Renal cortex interstitium (tissue), 11 donors: ENCODE measurements around the gene ETV6. TPM values are rescaled to one million over a fixed set of nuclear protein-coding genes. Genes with fewer than 3 reads are reported as not detected.
A peak's percentile ranks its signal among the peaks of the same experiment; 100 is the strongest.

Source experiments
- DNase-seq, 11 donors: peaks; one replicate each; pipeline ENCODE4 v3.0.0-alpha.2; 2013; ENCODE audit warnings: low read depth in 9 of 11, low spot score in 4 of 11; ENCODE audit errors: extremely low read depth in 1 of 11
- polyA plus RNA-seq, 3 donors: library from polyadenylated mRNA; unstranded; fragments of 120-200 nt; gene quantifications; one replicate each; pipeline ENCODE4 v1.2.1, GENCODE V29; 2013; ENCODE audit not compliant: insufficient read length in 3 of 3

The ETV6 gene
- polyA plus RNA-seq, 3 donors = 13.5 to 14.1 (median 13.8) TPM

DNA sequence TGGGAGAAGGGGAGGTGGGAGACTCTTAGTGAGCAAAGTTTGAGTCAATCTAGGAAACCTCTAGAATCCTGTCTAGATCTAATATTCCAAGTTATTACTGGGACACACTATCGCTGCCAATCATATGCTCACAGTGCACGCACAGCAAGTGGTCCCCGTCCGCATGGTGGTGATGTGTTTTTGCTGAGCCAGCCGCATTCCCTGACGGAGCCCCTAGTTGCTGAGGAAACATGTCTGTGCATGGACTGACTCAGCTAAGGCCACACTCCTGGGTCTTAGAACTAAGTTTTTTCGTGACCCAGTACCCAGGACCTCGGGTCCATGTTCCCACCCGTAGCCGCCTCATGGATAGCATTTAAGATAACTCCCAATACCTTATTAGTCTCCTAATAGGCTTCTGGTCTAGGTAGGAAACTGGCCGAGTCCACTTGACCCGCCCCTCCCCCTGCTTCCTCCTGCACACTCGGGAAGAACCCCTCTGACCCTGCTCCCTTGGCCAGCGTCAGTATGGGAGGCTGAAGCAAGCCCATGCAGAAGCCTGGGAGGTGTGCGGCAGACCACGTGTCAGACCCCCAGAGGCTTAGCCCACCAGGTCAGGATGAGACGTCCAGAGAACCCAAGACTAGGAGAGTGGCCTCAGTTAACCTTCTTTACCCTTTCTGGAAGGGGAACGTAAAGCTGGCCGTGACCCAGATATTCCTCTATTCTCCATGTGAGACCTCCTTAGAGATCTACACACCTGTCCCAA lies 200.5 kb downstream of the ETV6 start:
- no peak for DNase-seq

DNA sequence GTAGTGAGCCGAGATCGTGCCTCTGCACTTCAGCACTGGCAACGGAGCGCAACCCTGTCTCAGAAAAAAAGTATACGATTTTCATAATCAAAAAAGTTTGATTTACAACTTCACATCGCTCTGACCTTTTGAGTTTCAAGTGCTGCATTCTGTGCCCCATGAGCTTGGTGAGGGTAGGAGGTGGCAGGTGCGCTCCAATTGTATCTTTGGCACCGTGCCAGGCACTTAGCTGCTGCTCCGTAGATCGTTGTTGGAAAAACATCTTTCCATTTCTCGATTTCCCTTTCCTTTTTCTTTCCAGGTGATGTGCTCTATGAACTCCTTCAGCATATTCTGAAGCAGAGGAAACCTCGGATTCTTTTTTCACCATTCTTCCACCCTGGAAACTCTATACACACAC lies 203.7 kb downstream of the ETV6 start:
- DNase-seq = no peak

- no peak for DNase-seq
Observed at GRCh38 chr12:11854011-11854499, 204.6 kb downstream of the ETV6 start.

DNA sequence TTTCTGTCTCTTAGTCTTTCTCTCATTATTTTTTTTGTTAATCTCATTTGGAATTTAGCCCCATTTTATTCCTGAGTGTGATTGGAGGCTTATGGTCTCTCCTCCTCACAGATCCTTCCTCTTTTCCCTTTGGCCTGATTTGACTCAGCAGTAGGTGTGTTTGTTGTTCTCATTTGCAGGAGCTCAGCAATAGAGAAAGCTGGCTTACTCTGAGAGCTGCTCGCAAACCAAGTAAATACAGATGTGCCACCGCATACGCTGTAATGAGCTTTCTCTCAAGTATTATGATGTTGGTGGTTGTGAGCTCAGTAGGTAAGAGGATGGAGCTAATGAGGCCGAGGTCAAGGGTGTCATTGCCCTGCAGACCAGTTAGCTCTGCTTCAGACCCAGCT lies 206.5 kb downstream of the ETV6 start:
- no peak for DNase-seq

- DNase-seq = no peak
Observed at GRCh38 chr12:11856971-11857370, 207.5 kb downstream of the ETV6 start.

GRCh38 chr12:11859705-11860425 lies 210.4 kb downstream of the ETV6 start:
- no peak for DNase-seq

- no peak for DNase-seq
Observed at GRCh38 chr12:11861155-11861863, 211.8 kb downstream of the ETV6 start.

- DNase-seq = no peak
Observed at GRCh38 chr12:11861864-11862600, 212.6 kb downstream of the ETV6 start.

DNA sequence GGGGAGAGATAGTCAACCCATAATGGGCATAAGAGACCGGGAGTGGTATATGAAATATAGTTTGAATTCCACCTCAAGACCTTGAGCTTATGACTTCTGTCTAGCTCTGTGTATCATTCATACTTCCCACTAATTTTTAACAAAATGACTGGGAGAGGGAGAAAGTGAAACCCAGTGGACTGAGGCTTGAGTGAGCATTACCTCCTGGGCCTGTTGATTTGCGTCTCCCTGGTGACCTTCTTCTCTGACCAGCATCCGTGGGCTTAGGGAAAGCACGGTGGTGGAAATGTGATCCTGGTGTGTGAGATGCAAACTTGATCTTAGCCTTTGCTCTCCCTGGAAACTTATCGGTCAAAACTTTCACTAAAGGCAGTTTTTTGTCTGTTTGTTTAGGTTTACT lies 213.3 kb downstream of the ETV6 start:
- peak in 9 of 11 donors; percentile 32 to 71 (median 47) for DNase-seq

- DNase-seq = no peak
Observed at GRCh38 chr12:11863478-11863906, 214.0 kb downstream of the ETV6 start.

- DNase-seq = no peak
Observed at GRCh38 chr12:11863988-11864387, 214.5 kb downstream of the ETV6 start.

DNA sequence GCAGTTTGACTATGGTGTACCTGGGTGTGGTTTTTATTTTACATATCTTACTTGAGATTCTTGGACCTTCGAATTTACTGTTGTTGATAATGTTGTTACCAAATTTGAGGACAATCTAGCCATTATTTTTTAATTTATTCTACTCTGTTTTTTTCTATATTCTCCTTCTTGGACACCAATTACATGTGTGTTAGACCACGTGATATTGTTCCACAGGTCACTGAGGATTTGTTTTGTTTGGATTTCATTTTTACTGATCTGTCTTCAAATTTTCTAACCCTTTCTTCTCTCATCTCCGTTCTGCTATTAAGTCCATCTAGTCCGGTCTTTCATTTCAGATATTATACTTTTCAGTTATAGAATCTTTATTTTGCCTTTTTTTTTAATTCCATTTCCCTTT lies 216.3 kb downstream of the ETV6 start:
- DNase-seq = no peak

GRCh38 chr12:11868027-11868426 lies 218.6 kb downstream of the ETV6 start:
- DNase-seq = no peak

GRCh38 chr12:11869406-11869805 lies 219.9 kb downstream of the ETV6 start:
- no peak for DNase-seq

- no peak for DNase-seq
Observed at GRCh38 chr12:11870041-11870451, 220.6 kb downstream of the ETV6 start.

GRCh38 chr12:11872055-11872454 lies 222.6 kb downstream of the ETV6 start:
- DNase-seq = no peak

DNA sequence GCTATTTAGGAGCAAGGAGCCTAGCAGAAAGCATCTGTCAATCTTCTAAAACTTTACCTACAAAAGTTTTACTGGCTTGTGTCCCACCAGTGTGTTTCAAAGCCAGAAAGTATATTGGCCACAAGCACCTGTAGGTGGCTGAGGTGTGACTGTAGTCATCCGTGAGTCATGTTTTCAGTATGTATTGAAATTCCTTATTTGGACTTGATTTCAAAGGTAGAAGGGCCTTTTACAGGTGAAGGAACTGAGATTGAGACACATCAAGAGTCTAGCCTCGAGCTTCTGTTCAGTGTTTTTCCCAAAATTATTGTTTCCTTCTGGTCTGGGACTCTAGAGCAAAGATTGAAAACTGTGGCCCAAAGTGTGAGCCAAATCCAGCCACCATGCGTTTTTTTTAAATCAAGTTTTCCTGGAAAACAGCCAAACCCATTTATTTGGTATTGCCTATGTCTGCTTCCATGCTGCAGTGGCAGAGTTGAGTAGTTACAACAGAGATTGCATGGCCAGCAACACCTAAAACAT lies 226.0 kb downstream of the ETV6 start:
- no peak for DNase-seq

DNA sequence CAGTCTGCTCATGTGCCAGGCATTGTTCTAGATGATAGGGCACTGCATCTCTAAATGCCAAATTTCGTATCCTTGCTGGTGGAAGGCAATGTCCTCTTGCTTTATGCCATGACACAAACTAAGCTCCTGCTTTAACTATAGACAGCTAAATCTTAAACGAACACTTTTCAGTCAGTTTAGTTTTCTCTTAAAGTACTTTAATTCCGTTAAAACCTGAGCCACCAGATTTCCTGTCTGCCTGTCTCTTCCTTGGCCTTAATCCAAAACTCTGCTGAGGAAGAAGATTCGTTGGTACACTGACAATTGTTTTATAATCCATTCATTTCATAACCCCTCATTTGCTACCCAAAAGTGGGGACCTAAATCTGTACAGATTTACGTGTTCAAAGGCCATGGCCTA lies 226.8 kb downstream of the ETV6 start:
- DNase-seq = no peak
